Fibroblast of lung (primary cell): ENCODE measurements around the gene CDK10.

Experiments
- CTCF ChIP-seq, 2 donors: IDR thresholded peaks in 1 of 2; conservative IDR thresholded peaks in 1 of 2; 1 replicate in 1 of 2; 2 replicates in 1 of 2; pipeline ENCODE4 v1.5.1; 2011 to 2012; ENCODE audit warnings: low read length in 2 of 2, control low read depth in 1 of 2, inconsistent platforms in 1 of 2, low read depth in 1 of 2, mild to moderate bottlenecking in 1 of 2
- EZH2 ChIP-seq: IDR thresholded peaks from 2 replicates; pipeline ENCODE4 v1.5.1; 2012; ENCODE audit warnings: low read length, control low read depth, mild to moderate bottlenecking; ENCODE audit errors: missing control alignments

GRCh38 chr16:89669755-89670154, 16.7 kb upstream of the CDK10 start:
- TF ChIP-seq CTCF (conservative IDR thresholded peaks at IDR 0.05 in 1 of 2, IDR thresholded peaks at IDR 0.05 in 1 of 2; ENCODE audit: low read depth in 1 of 2, low read length in 2 of 2) (no peak), EZH2 (no peak)
